ENCODE data around the gene ZNF280D.

DNA sequence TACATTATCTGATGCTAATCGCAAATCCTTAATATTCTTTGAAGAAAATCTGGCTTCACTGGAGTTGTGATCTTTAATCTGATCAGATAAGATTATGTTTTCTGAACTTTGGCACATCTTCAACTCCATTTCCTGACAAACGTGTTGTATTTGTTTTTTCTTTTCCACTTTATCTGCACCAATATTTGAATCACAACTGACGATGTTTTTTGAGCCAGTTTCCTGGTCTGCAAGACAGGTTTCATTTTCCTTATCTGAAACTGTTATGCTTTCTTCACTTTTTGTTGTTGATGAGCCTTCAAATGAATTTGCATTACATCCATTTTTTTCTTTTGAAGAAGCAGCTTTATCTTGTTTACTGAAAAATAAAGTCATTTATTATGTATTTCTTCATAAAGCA lies 101.5 kb downstream of the ZNF280D start:
- TF ChIP-seq ARNT (IDR thresholded peaks at IDR 0.05): no peak
- no peak for TF ChIP-seq CTBP1 (IDR thresholded peaks at IDR 0.05; ENCODE audit: borderline replicate concordance)
- TF ChIP-seq BHLHE40 (IDR thresholded peaks at IDR 0.05; ENCODE audit: borderline replicate concordance): no peak
